ENCODE results near the gene KISS1.

The KISS1 gene

DNA sequence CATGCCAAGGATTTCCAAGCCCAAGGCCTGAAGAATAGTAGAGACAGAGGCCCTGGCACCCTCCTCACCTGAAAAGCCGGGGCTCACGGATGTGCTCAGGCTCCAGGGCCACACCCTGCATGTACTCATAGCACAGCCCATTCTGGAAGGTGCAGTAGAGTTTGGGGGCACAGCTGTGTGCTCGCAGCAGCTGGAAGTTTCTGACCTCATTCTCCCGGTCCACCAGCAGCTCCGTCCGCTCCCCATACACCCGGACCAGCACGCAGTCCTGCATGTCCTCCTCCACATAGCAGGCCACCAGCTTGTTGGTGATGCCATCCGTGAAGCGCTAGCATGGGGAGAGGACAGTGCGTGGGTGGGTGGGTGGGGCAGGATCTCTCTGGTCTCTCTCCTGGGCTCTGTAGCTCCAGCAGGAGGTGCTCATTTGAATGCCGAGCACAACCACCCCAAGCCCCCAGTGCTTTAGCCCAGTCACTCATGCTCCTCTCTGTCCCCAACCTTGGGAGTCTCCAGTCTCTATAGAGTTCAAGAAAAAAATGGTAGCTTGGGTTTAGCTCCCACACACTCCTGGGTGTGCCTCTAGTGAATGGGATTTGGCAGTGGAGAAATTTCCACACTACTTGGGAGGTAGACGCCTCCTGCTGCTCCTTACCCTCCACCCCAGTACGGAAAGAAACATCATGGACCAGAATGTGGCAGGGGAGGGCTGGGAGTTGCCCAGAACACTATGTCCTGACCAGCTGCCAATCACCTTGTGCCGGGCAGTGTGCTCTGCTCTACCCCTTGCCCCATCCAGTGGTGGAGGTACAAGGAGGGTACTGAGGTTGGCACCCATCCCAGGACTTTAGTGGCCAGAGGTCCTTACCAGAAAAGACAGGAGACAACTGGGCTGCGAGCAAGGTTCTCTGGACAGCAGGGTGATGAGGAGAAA lies 46.4 kb downstream of the KISS1 start:
- DNase-seq, result no peak
- in situ Hi-C loops (cut with HindIII; ENCODE audit: low pct_ligation_motif_present, low pct_unique_long_range_greater_than_20kb, low sequenced_read_pairs), result loop anchor here (25.0 kb wide), 2 partner anchors 212 to 288 kb away; partner anchors contain the start of genes PLEKHA6 and SNRPE

DNA sequence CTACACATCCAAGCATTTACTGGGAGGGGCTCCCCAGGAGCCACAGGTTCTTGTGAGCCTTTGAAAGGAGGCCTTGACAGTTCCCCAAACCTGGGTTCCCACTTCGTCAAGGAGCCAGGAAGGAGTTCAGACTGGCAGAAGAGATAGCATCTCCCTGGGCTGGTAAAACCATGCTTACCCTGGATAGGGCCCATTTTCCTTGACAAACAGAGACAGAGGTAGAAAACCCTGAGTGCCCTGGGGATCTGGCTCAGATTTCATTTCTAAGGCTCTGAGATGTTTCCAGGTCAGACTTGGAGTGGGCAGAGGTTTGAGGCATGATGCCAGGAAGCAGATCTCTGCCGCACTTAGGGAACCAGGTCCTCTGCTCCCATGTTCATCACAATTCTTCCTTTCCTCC lies 47.2 kb downstream of the KISS1 start:
- DNase-seq, result no peak
- in situ Hi-C loops (cut with HindIII; ENCODE audit: low pct_ligation_motif_present, low pct_unique_long_range_greater_than_20kb, low sequenced_read_pairs), result loop anchor here (25.0 kb wide), 1 partner anchor 287 kb away; the partner anchor contains the start of gene SNRPE

DNA sequence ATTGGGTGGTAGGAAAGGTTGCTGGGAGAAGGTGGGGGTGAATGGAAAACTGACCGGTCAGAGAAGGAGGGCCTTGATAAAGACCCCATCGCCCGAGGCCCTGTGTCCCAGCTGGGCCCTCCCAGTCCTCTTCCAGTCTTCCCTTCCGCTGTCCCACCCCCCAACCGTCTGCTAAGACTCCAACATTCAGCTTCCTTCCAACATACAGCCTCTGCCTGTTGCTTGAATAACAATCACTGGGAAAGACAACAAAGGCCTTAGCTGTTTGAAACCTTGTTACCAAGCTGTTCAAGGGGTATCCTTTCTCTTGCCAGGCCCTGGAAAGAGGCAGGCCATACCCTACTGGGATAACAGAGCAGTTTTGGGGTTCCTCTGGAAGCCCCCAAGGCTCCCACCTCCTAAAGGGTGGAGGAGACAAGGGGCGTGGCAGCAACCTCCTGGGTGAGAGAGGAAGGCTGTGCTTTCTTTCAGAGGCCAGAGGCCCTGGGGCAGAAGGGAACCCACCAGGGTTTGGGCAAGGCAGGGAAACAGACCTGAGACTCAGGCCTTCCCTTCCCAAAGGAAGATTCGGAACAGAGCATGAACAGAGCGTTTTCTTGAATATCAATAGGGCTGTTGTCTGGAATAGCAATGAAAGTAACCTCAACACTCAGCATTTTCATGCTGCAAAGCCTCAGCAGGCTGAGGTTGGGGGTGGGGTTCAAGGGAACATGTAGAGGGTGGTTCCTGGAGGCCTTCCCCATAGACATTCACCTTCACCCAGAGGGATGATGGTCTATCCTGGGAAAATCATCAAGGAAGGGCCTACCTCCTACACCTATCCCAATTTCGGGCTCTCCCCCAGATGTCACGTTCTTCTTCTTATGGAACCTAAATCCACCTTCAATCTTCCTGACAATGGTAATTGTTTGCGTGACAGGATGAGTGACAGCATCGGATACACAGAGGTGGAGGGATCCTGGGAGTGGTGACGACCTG lies 48.6 kb downstream of the KISS1 start:
- no peak for DNase-seq
- in situ Hi-C loops (cut with HindIII; ENCODE audit: low pct_ligation_motif_present, low pct_unique_long_range_greater_than_20kb, low sequenced_read_pairs), result loop anchor here (25.0 kb wide), 1 partner anchor 285 kb away; the partner anchor contains the start of gene SNRPE

DNA sequence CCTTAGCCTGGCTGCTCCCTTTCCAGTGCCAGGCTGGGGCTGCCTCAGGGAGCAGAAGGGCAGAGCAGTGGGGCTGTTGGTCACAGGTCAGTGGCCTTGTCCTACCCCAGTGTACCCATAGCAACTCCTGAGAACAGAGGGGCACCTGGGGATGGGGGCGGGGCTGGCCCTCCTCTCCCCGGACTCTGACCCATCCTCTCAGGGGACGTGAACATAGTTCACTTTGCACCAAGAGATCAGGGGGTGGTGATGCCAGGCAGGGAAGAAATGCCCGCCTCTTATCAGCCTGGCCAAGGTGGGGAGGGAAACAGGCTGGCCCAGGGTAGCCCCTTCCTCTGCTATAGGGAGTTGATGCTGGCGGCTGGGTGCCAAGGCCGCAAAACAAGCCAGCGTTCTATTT lies 49.3 kb downstream of the KISS1 start:
- no peak for DNase-seq
- in situ Hi-C loops (cut with HindIII; ENCODE audit: low pct_ligation_motif_present, low pct_unique_long_range_greater_than_20kb, low sequenced_read_pairs), result loop anchor here (25.0 kb wide), 1 partner anchor 285 kb away; the partner anchor contains the start of gene SNRPE

DNA sequence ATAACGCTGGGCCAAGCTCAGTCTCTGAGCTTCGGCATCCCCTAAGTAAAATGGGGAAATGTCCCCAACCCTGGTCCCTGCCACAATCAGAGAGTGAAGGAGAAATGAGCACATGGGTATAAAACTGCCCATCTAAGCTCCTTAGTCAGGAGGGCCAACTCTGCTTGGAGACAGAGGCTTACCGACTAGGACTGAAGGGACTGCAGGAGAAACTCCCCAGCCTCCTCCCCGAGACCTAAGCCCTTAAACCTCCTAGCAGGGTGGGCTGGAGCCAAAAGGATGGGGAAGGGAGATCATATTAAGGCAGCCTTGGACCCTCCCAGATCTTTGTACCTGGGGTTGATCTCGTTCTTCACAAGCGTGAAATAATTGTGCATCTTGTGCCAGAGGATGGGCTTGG lies 50.0 kb downstream of the KISS1 start:
- in situ Hi-C loops (cut with HindIII; ENCODE audit: low pct_ligation_motif_present, low pct_unique_long_range_greater_than_20kb, low sequenced_read_pairs), result loop anchor here (25.0 kb wide), 1 partner anchor 284 kb away; the partner anchor contains the start of gene SNRPE
- DNase-seq, result no peak

DNA sequence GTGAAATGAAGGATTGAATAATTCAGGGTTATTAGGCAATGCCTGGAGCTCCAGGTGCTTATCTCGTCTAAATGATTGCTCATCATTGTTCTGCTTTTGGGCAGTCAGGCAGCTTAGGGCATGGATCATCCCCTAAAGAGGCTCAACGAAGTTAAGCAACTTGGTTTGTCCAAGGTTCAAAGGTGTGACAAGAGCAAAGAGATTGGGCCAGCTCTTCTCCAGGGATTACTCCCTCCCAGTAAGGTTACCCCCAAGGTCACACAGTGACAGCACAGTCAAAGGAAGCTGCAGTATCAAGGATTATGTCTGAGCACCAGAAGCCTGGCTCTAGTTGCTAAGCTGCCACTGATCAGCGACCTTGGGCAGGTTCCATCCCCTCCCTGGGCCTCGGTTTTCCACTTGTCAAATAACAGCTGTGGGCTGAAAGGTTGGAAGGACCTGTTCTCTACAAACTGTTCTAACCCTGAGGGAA lies 51.2 kb downstream of the KISS1 start:
- DNase-seq, result no peak

DNA sequence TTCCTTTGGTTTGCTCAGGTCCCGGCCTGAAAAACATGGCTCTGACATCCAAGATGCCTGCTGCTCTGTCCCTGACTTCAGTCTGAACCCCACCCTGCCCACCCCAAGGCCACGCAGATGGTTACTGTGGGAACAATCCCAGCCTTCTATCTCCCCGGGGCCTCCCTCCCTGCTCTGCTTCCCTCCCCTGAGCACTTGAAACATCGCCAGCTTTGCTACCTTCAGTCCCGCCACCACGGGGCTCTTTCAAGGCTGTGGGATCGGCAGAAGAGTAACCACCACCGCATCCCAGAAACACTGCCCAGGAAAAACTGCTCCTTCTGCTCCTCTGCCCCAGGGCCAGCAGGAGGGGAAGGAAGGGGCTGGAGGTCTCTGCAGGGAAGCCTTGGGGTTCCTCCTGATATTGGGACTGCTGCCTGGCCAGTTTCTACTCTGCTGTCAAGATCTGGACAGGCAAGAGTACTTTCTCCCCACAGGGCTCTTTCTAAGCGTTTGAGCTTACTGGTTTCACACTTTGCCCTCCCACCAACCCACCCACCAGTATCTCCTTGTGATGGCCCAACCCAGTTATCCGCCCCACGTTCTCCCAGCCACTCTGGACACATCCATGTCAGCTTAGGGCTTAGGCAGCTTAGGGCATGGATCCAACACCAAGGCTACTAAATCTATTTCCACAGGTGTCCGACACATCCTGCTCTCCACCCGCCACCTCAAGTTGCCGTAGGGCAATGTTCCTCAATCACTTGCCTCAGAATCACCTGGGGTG lies 52.8 kb downstream of the KISS1 start:
- no peak for DNase-seq
- in situ Hi-C loops (cut with HindIII; ENCODE audit: low pct_ligation_motif_present, low pct_unique_long_range_greater_than_20kb, low sequenced_read_pairs), result loop anchor here (25.0 kb wide), 1 partner anchor 281 kb away; the partner anchor contains the start of gene SNRPE

More for the DNA sequence above, 51.2 kb downstream of the KISS1 start:
- in situ Hi-C loops (cut with HindIII; ENCODE audit: low pct_ligation_motif_present, low pct_unique_long_range_greater_than_20kb, low sequenced_read_pairs), result loop anchor here (25.0 kb wide), 1 partner anchor 283 kb away; the partner anchor contains the start of gene SNRPE

DNA sequence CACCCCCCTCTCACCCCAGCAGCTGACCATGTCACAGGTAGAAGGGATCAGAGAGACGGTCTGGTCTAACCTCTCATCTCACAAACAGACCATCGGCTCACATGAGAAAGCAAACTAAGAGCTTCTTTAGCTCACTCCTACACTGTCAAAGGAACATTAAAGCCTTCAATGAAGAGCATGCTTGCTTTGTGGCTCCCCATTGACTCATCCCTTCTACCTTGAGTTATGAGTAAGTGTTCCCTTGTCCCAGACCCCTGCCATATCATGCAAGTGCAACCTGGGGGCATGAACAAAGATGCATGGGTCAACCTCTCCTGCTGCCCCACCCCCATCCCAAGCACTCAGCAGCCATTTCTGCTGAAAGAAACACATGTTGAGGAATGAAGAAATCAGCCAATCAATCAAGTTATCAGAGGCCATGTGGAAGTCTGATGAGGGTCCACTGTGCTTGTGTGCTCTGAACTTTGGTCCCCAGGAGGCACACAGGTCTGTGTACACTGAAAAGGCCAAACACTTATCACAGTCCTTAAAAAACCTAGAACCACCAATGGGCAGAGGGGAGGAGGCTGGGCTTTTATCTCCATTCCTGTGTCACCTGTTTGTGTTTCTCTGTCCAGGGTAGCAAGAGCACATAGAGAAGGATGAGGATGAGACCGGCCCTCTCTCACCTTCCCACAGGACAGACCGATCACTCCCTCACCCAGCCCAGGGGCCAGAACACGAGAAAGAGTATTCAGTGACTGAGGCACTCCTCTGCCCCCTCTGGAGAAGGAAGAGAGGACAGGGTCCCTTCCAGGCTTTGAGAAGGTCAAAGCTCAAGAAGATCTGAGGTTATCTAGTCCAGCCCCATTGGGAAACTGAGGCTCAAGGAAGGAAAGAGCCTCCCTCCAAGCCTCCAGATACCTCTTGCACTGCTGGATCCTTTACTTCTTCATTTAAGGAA lies 54.0 kb downstream of the KISS1 start:
- no peak for DNase-seq

DNA sequence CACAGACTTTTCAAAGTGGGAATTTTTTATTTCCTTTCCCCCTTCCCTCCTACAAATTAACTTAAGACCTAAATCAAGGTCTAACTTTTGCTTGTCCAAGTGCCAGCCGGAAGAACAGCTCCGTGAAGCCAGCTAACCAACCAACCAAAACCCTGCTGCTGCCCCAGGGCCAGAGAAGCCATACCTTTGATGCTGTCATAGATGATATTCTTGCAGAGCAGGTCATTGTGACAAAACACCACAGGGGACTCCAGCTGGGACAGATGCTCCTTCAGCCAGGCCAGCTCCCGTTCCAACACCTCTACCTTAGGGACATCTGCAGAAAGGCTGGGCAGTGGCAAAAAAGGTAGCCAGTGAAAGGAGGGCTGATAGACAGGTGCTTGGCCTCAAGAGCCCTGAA lies 55.2 kb downstream of the KISS1 start:
- DNase-seq, result no peak
- in situ Hi-C loops (cut with HindIII; ENCODE audit: low pct_ligation_motif_present, low pct_unique_long_range_greater_than_20kb, low sequenced_read_pairs), result loop anchor here (25.0 kb wide), 1 partner anchor 279 kb away; the partner anchor contains the start of gene SNRPE

More for the DNA sequence above, 54.0 kb downstream of the KISS1 start:
- in situ Hi-C loops (cut with HindIII; ENCODE audit: low pct_ligation_motif_present, low pct_unique_long_range_greater_than_20kb, low sequenced_read_pairs), result loop anchor here (25.0 kb wide), 1 partner anchor 280 kb away; the partner anchor contains the start of gene SNRPE

Measured in ACHN (cell line).